GM19043 (cell line): ENCODE measurements around the gene RPS27L.
"Not testable (repeated sequence)": the region's sequence is repeated elsewhere in the genome, so short reads cannot be mapped to it uniquely, and the experiment has no call there.

Experiments
- ATAC-seq: cut with Tn5 transposase; IDR thresholded peaks from one replicate; pipeline ENCODE4 v1.9.1; 2021; ENCODE audit warnings: low read depth; ENCODE audit not compliant: unreplicated experiment

RPS27L gene

DNA sequence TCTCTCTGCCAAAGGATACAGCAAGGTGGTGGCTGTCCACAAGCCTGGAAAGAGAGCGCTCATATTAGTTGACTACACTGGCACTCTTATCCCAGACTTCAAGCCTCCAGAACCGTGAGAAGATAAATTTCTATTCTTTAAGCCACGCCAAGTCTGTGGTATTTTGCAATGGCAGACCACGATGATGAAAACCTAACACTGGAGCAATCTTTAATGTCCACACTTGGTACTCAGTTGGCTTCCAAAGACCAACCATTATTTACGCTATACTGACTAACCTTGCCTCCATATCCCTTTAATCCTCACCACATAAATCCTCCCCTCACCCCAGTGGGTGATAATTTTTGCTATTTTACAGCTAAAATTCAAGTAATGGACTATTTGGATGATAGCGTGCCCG is 52.5 kb downstream of the RPS27L start:
- ATAC-seq, result no peak

- no peak for ATAC-seq
Observed at GRCh38 chr15:63103416-63103815, 53.9 kb downstream of the RPS27L start.

DNA sequence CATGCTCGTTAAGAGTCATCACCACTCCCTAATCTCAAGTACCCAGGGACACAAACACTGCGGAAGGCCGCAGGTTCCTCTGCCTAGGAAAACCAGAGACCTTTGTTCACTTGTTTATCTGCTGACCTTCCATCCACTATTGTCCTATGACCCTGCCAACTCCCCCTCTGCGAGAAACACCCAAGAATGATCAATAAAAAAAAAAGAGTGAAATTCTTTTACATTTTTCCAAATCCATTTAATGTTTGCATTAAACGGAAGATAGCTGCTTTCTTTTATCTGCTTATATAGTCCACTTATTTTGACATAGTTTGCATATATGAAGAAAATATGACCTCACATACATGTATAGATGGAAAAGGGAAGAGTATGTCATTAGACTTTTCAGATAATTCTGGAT is 57.7 kb downstream of the RPS27L start:
- not testable (repeated sequence) for ATAC-seq

DNA sequence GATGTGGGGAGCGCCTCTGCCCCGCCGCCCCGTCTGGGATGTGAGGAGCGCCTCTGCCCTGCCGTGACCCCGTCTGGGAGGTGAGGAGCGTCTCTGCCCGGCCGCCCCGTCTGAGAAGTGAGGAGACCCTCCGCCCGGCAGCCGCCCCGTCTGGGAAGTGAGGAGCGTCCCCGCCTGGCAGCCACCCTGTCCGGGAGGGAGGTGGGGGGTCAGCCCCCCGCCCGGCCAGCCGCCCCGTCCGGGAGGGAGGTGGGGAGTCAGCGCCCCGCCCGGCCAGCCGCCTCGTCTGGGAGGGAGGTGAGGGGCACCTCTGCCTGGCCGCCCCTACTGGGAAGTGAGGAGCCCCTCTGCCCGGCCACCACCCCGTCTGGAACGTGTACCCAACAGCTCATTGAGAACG is 58.4 kb downstream of the RPS27L start:
- ATAC-seq, result not testable (repeated sequence)
